GM12878 (cell line): ENCODE measurements around the gene LHX6. TPM values are rescaled to one million over a fixed set of nuclear protein-coding genes. Genes with fewer than 3 reads are reported as not detected.

Experiments used
- ATAC-seq: fragments of 200-7000 bp; cut with Tn5 transposase; 3 replicates; pipeline ENCODE4 v1.9.1; 2020; ENCODE audit warnings: mild to moderate bottlenecking, moderate library complexity
- BruUV-seq: library from RNA; stranded (reverse); fragments of 400-500 nt; replicated peaks from 2 replicates; lab custom pipeline; 2021; lab: Mats Ljungman, UMichigan
- CTCF ChIA-PET: fragments of 300-600 bp; sonication (Branson Sonifier 250); formaldehyde crosslinking; extraction: SDS; loops from one replicate; lab custom pipeline; 2021; ENCODE audit warnings: inconsistent platforms; lab: Yijun Ruan, JAX
- POLR2A ChIA-PET: fragments of 350-600 bp; formaldehyde crosslinking; extraction: SDS; loops from one replicate; lab custom pipeline; 2021; ENCODE audit warnings: inconsistent platforms; lab: Charles Lee
- RAD21 ChIA-PET: fragments of 300-600 bp; sonication (Branson Sonifier 250); formaldehyde crosslinking; loops from one replicate; lab custom pipeline; 2023; ENCODE audit warnings: antibody characterized with exemption; ENCODE audit not compliant: unreplicated experiment; lab: Charles Lee
- SMC1A ChIA-PET: fragments of 300-600 bp; sonication (Branson Sonifier 250); formaldehyde crosslinking; loops from one replicate; lab custom pipeline; 2023; ENCODE audit not compliant: unreplicated experiment, uncharacterized antibody; lab: Charles Lee
- DNase-seq: peaks from one replicate; pipeline ENCODE4 v3.0.0-alpha.2; 2011; ENCODE audit warnings: low read depth, low spot score
- FAIRE-seq: peaks from 3 replicates; lab custom pipeline; 2011; peaks lifted over from hg19 to GRCh38; lab: Jason Lieb, UNC
- H2AFZ ChIP-seq: 2 replicates; pipeline ENCODE4 v1.6.0; 2011; ENCODE audit warnings: low read depth, low read length, control low read depth; ENCODE audit not compliant: control insufficient read depth
- H3K27ac ChIP-seq: 2 replicates; pipeline ENCODE4 v1.5.1; 2011; ENCODE audit warnings: control low read depth; ENCODE audit not compliant: control insufficient read depth, insufficient read depth
- H3K27me3 ChIP-seq, 2 experiments: replicated peaks in 1 of 2; 2 replicates each; pipeline versions ENCODE4 v1.6.0 to v1.6.1; 2011; ENCODE audit warnings: low read length in 1 of 2; ENCODE audit not compliant: control insufficient read depth in 2 of 2, insufficient read depth in 2 of 2
- H3K36me3 ChIP-seq, 2 experiments: 2 replicates each; pipeline ENCODE4 v1.5.1; 2011; ENCODE audit warnings: low read length in 1 of 2; ENCODE audit not compliant: control insufficient read depth in 2 of 2, insufficient read depth in 2 of 2
- H3K4me1 ChIP-seq: 2 replicates; pipeline ENCODE4 v1.6.1; 2011; ENCODE audit warnings: mild to moderate bottlenecking, low read length, moderate library complexity, mixed read lengths; ENCODE audit not compliant: control insufficient read depth, insufficient read depth
- H3K4me2 ChIP-seq: 2 replicates; pipeline ENCODE4 v1.6.0; 2011; ENCODE audit warnings: control low read depth; ENCODE audit not compliant: control insufficient read depth, insufficient read depth
- H3K4me3 ChIP-seq: fragments of 200-600 bp; sonication (generic); 2 replicates; pipeline ENCODE4 v1.5.1; 2016
- H3K79me2 ChIP-seq: 2 replicates; pipeline ENCODE4 v1.6.0; 2011; ENCODE audit warnings: low read length; ENCODE audit not compliant: control insufficient read depth, insufficient read depth
- H3K9ac ChIP-seq: 2 replicates; pipeline ENCODE4 v1.8.0; 2011; ENCODE audit warnings: low read length, control low read depth, mixed read lengths; ENCODE audit not compliant: control insufficient read depth, insufficient read depth
- H3K9me3 ChIP-seq: replicated peaks from 3 replicates; pipeline ENCODE4 v1.5.1; 2011; ENCODE audit warnings: mild to moderate bottlenecking, low read length; ENCODE audit not compliant: control insufficient read depth, insufficient read depth
- H4K20me1 ChIP-seq: 2 replicates; pipeline ENCODE4 v1.6.0; 2011; ENCODE audit not compliant: control insufficient read depth, insufficient read depth
- BACH1 ChIP-seq: fragments of 450-650 bp; IDR thresholded peaks from 2 replicates; pipeline ENCODE4 v1.6.1; 2017; ENCODE audit warnings: mild to moderate bottlenecking, borderline replicate concordance
- CEBPZ ChIP-seq: fragments of 150-350 bp; IDR thresholded peaks from 2 replicates; pipeline ENCODE4 v1.6.1; 2016; ENCODE audit warnings: low read depth, low read length
- CHD2 ChIP-seq: IDR thresholded peaks from 2 replicates; pipeline ENCODE4 v1.6.1; 2011; ENCODE audit warnings: low read depth, low read length, improper control_type of control experiment, borderline replicate concordance
- IRF4 ChIP-seq: IDR thresholded peaks from 2 replicates; pipeline ENCODE4 v1.6.1; 2011; ENCODE audit warnings: low read depth, low read length
- JUNB ChIP-seq: IDR thresholded peaks from 2 replicates; pipeline ENCODE4 v1.6.1; 2016; ENCODE audit warnings: antibody characterized with exemption, mild to moderate bottlenecking
- JUND ChIP-seq: IDR thresholded peaks from 2 replicates; pipeline ENCODE4 v1.6.1; 2012; ENCODE audit warnings: low read depth, mild to moderate bottlenecking, low read length, improper control_type of control experiment, moderate library complexity
- MAX ChIP-seq: IDR thresholded peaks from 2 replicates; pipeline ENCODE4 v1.6.1; 2012; ENCODE audit warnings: low read depth, low read length, improper control_type of control experiment
- MLLT1 ChIP-seq: fragments of 450-650 bp; IDR thresholded peaks from 2 replicates; pipeline ENCODE4 v1.6.1; 2016; ENCODE audit warnings: mild to moderate bottlenecking
- MYB ChIP-seq: fragments of 150-350 bp; IDR thresholded peaks from 2 replicates; pipeline ENCODE4 v1.6.1; 2014; ENCODE audit warnings: mild to moderate bottlenecking, low read depth, low read length, borderline replicate concordance
- NR2F1 ChIP-seq: fragments of 450-650 bp; conservative IDR thresholded peaks from 2 replicates; pipeline ENCODE4 v1.6.1; 2017; ENCODE audit warnings: mild to moderate bottlenecking
- SIX5 ChIP-seq: IDR thresholded peaks from 2 replicates; pipeline ENCODE4 v1.6.1; 2011; ENCODE audit warnings: mild to moderate bottlenecking, low read depth, low read length, moderate library complexity; ENCODE audit not compliant: severe bottlenecking
- SKIL ChIP-seq: fragments of 450-650 bp; IDR thresholded peaks from 2 replicates; pipeline ENCODE4 v1.6.1; 2017; ENCODE audit warnings: mild to moderate bottlenecking, low read depth, inconsistent platforms; ENCODE audit not compliant: poor library complexity, severe bottlenecking
- SREBF2 ChIP-seq: IDR thresholded peaks from 2 replicates; pipeline ENCODE4 v1.6.1; 2012; ENCODE audit warnings: mild to moderate bottlenecking, low read length
- STAT3 ChIP-seq: IDR thresholded peaks from 2 replicates; pipeline ENCODE4 v1.6.1; 2011; ENCODE audit warnings: low read depth, low read length, improper control_type of control experiment
- TAF1 ChIP-seq: IDR thresholded peaks from 2 replicates; pipeline ENCODE4 v1.6.1; 2011; ENCODE audit warnings: mild to moderate bottlenecking, low read depth, low read length, borderline replicate concordance
- ZNF24 ChIP-seq: fragments of 450-650 bp; IDR thresholded peaks from 2 replicates; pipeline ENCODE4 v1.6.1; 2017; ENCODE audit warnings: antibody characterized with exemption, mild to moderate bottlenecking
- ZZZ3 ChIP-seq: IDR thresholded peaks from 2 replicates; pipeline ENCODE4 v1.6.1; 2011; ENCODE audit warnings: low read depth; ENCODE audit not compliant: control insufficient read depth, insufficient read length
- WGBS: methylation state at CpG from one replicate; pipeline ENCODE4 v1.1.6; 2016; ENCODE audit warnings: low lambda C conversion rate; ENCODE audit not compliant: insufficient replicate concordance, insufficient coverage; ENCODE audit errors: missing lambda C conversion rate; 5-methylcytosine and 5-hydroxymethylcytosine counted together
- in situ Hi-C: fragments of 300-500 bp; cut with MboI; formaldehyde crosslinking; loops from 9 replicates; pipeline ENCODE4 v1.14.3; 2018; ENCODE audit warnings: mixed read lengths
- intact Hi-C: fragments of 100-400 bp; cut with micrococcal nuclease; formaldehyde crosslinking; loops from one replicate; pipeline ENCODE4 v1.14.2; 2022; ENCODE audit not compliant: unreplicated experiment
- polyA plus RNA-seq, 11 experiments: library from polyadenylated mRNA; depleted of rRNA in 4 of 11; unstranded in 6 of 11; stranded (reverse) in 5 of 11; fragments of >200 nt; fragmentation: Nextera tagmentation in 4 of 11; fragmentation: Illumina TruSeq in 1 of 11; extraction: Ambion mirVana in 4 of 11; extraction: Trizol in 1 of 11; gene quantifications; 1 replicate in 1 of 11; 2 replicates in 10 of 11; pipeline versions ENCODE4 v1.2.1 to v1.2.3, GENCODE V29; 2011 to 2016; ENCODE audit warnings: inconsistent platforms in 2 of 11, missing spikeins in 2 of 11, low read depth in 1 of 11
- total RNA-seq, 4 experiments: library from RNA; depleted of rRNA in 3 of 4; stranded (reverse); fragments of >200 nt in 3 of 4; fragmentation: Illumina TruSeq in 1 of 4; extraction: Trizol in 1 of 4; gene quantifications; 2 replicates each; pipeline versions ENCODE4 v1.2.1 to v1.2.3, GENCODE V29; 2013 to 2021

Gene LHX6
- total and polyA plus RNA-seq, 10 of the 15 experiments (the other 5 are each of a cell fraction or from before 2014, with no cell fraction given) = not detected

GRCh38 chr9:122172131-122172530 lies 56.6 kb downstream of the LHX6 start:
- Histone ChIP-seq H3K27ac (no peak overlapping the region), H4K20me1 (no peaks in the 10 kb centered on the region), H3K9ac (no peak overlapping the region), H3K36me3 (no peaks in the 10 kb centered on the region), H3K4me2 (no peak overlapping the region), H3K79me2 (no peaks in the 10 kb centered on the region), H3K27me3 (peaks cover 2 to 8% of the 10 kb centered on the region in 2 experiments; a peak in 3 of 4 replicates), H2AFZ (no peak overlapping the region), H3K4me3 (no peak overlapping the region), H3K4me1 (no peaks in the 10 kb centered on the region), H3K9me3 (no peaks in the 10 kb centered on the region)
- SMC1A ChIA-PET = no interaction called here
- RAD21 ChIA-PET = interaction anchor here (0.6 kb wide), 1 partner anchor 274 kb away, joined by 3 read pairs; no protein-coding TSS in a partner anchor
- POLR2A ChIA-PET = interaction anchor here (0.8 kb wide), 1 partner anchor 13 kb away, joined by 3 read pairs; the partner anchor contains the start of genes MORN5 and NDUFA8
- intact Hi-C loops (no loop called here), in situ Hi-C loops (no loop called here)
- CTCF ChIA-PET = no interaction called here
- no TSS peak for BruUV-seq
- DNase-seq (no peak), ATAC-seq (no peak), FAIRE-seq (no peak)
- TF ChIP-seq MYB (no peak), SKIL (no peak), IRF4 (no peak), BACH1 (no peak), CEBPZ (no peak), SIX5 (no peak), TAF1 (no peak), SREBF2 (no peak), CHD2 (no peak), MLLT1 (no peak), JUND (no peak), STAT3 (no peak), ZZZ3 (no peak), NR2F1 (no peak), MAX (no peak), JUNB (no peak), ZNF24 (no peak)
- WGBS = 37% methylated on average over 7 of the region's 7 CpGs
